Adrenal gland (tissue), 5 donors: ENCODE results near the gene SYNM.

ENCODE experiments used
- POLR2A ChIP-seq, 2 donors: fragments of 450-650 bp; IDR thresholded peaks; one replicate each; pipeline ENCODE4 v1.6.1; 2017; ENCODE audit warnings: antibody characterized with exemption in 2 of 2, mild to moderate bottlenecking in 2 of 2, moderate library complexity in 1 of 2
- TF ChIP-seq, protein P1 (sequence below), 6 experiments: fragments of 450-650 bp in 4 of 6; fragments of 200-600 bp in 2 of 6; sonication (generic) in 1 of 6; IDR thresholded peaks; 1 replicate in 5 of 6; 2 replicates in 1 of 6; pipeline versions ENCODE4 v1.5.1 to v1.8.0; 2016 to 2021; ENCODE audit warnings: antibody characterized with exemption in 6 of 6, mild to moderate bottlenecking in 2 of 6, moderate library complexity in 1 of 6
- donor health status: DM: no; HTN: no; CAD: no.

DNA sequence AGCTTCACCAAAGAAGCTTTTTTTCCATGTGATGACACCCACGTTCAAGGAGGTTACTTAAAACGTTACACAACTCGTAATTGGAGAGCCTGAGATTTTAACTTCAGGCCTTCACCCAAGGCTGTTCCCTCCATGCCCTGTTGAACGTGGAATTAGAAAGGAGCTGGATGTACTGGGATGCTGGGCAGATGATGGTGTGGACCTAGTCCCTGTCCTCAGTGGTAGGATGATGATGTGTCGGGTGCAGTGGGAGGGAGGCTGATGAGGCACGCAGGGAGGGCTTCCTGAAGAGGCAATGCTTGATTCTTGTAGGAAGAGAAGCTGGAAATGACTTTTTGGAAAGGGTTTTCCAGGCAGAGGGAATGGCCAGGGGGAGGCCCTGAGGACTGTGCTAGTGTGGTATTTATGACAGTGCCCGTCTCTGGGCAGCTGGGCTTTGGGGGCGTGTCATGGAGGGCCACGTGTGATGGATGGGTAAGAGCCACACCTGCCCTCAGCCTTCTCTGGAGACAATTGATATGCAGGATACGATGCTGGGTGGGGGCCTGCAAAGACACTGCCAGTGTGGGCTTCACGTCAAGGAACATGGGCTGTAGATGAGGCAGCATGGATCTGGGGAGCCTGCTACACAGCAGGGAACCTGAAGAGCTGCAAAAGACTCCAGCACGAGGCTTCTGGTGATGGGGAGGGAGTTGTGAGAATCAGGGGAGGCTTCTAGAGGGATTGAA lies 15.3 kb downstream of the SYNM start:
- TF ChIP-seq, protein P1, sequence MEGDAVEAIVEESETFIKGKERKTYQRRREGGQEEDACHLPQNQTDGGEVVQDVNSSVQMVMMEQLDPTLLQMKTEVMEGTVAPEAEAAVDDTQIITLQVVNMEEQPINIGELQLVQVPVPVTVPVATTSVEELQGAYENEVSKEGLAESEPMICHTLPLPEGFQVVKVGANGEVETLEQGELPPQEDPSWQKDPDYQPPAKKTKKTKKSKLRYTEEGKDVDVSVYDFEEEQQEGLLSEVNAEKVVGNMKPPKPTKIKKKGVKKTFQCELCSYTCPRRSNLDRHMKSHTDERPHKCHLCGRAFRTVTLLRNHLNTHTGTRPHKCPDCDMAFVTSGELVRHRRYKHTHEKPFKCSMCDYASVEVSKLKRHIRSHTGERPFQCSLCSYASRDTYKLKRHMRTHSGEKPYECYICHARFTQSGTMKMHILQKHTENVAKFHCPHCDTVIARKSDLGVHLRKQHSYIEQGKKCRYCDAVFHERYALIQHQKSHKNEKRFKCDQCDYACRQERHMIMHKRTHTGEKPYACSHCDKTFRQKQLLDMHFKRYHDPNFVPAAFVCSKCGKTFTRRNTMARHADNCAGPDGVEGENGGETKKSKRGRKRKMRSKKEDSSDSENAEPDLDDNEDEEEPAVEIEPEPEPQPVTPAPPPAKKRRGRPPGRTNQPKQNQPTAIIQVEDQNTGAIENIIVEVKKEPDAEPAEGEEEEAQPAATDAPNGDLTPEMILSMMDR (IDR thresholded peaks at IDR 0.05), result no peak
- no peak for TF ChIP-seq POLR2A (IDR thresholded peaks at IDR 0.05)
